GM21390 (cell line): ENCODE data around the gene FOXG1.

Experiments
- ATAC-seq: cut with Tn5 transposase; IDR thresholded peaks from one replicate; pipeline ENCODE4 v1.9.1; 2021; ENCODE audit not compliant: unreplicated experiment

The FOXG1 gene

DNA sequence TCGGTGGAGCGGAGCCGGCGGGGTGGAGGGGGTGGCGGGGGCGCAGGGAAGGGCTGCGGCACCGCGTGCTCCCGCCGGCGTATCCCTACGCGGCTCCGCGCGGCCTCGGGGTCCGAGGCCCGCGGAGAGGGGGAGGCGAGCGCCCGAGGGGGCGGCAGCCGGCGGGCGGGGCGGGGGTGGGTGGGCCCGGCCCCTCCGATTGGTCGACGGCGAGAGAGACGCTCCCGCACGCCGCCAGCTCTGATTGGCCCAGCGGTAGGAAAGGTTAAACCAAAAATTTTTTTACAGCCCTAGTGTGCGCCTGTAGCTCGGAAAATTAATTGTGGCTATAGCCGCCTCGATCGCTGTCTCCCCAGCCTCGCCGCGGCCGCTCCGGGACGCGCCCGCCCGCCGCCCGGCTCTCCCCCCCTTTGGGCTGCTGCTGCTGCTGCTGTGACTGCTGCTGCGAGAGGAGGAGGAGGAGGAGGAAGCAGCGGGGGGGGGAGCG, at the start of gene FOXG1:
FOXG1 (plus strand) TSS at position 319 of the 487 bp plus-strand sequence. CDS start 493 bp downstream, outside the sequence.
- ATAC-seq: no peak

DNA sequence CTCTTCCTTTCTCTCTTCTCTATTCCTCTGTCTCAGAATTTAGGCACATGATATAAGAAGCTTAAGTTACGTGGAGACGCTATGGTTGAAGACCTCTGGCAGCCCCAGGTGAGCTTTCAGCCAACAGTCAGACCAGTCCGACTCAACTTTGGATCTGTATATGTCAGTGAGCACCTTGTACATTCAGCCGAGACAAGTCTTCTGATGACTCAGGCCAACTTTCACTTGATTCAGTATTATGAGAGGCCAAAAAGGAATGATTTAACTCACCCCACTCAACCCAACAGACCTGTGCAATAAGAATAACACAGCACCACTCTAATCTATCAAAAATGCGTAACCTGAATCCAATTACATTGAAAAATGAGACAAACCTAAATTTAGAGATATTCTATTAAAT, 47.5 kb upstream of the FOXG1 start:
- ATAC-seq: no peak

DNA sequence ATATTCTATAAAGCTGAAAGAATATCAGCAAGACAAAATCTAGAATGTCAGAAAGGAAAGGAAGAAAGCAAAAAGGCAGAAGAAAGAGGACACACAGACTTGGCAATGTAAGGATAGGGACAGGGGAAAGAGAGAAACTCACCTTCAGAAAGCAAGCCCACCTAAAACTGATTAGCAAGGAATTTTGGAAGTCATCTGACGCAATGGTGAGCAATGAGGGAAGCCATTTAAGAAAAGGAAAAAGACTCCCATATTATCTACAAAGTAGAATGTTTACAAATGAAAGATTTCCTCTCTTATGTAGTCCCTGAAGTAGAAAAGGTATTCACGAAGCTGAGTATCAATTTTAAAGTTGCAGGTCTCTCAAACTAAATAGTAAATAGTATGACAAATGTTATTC, 35.2 kb upstream of the FOXG1 start:
- no peak for ATAC-seq

DNA sequence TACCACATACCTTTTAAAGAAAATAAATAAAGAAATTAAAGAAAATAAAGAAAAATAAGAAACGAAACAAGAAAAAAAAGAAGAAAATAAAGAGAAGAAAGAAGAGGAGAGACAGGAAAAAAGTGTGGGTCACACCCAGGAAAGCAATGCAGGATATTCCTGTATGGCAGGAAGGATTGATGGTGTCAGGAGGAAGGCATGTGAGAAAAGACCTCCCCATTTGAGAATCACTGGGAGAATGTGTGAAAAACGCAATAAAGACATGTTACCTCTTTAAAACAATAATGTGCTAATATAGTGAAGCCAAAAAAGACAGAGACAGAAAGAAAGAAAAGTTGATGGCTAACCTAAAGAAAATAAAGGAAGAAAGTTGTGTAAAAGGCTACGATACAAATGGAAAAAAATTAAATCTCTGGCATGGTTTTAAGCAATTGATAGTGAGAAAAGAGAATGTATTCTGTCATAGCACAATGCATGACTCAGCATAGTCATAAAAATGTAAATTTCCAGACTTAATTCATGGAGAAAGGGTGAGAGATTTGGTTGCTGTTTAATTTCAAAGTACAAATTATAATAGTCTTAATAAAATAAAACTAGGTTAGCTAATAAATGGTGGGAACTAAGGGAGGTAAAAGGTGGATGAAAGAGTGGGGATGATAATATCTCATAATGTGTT, 24.3 kb upstream of the FOXG1 start:
- no peak for ATAC-seq

DNA sequence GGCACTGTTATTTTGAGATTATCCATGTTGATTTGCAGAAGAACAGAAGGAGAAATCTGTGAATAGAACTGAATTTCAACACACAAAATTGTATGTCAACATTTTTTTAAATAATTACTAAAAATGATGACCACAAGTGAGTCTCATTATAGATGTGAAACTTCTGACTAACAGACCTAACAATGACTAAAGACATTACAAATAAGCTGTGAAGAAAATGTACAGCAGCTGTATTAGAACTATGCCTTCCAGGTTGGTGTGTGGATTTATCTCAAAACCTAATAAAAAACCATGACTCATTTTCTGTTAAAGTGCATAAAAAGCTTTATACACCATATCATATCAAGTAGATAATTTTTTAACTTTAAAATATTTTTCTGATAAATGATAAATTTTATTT, 22.5 kb upstream of the FOXG1 start:
- ATAC-seq: no peak

DNA sequence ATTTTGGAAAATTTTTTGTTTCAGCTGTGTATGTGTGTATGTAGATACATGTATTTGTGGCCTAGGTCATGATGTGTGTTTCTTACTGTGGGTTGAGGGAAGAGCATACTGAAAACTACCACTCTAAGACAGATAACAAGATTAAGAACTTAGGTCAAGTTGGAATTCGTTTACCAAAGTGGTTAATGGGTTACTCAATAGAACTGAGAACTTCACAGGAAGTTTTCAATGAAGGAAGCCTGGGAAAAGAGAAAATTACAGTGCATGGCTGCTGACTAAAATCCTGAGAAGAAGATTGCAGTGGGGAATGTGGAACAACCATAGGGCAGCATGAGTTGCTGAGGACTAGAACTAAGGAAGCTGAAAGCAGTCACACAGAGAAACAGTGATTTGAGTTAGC, 21.4 kb upstream of the FOXG1 start:
- ATAC-seq: no peak

DNA sequence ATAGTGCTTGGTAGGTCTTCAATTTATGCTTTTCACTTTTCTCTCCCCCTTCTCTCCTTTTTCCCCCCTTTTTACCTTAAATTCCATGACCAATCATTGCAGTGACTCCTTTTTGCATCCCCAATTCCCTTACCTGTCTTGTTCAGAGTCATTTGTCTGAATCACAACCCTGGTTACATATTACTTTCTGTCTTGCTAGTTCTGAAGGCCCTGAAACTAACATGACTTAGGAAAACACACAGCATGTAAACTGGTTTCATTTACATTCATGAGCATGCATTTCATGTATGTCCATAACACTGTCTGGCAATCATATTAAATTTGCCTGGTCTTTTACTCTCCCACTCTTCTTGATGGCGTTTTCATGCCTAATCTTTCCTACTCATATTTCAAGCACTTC, 20.3 kb upstream of the FOXG1 start:
- ATAC-seq: no peak

DNA sequence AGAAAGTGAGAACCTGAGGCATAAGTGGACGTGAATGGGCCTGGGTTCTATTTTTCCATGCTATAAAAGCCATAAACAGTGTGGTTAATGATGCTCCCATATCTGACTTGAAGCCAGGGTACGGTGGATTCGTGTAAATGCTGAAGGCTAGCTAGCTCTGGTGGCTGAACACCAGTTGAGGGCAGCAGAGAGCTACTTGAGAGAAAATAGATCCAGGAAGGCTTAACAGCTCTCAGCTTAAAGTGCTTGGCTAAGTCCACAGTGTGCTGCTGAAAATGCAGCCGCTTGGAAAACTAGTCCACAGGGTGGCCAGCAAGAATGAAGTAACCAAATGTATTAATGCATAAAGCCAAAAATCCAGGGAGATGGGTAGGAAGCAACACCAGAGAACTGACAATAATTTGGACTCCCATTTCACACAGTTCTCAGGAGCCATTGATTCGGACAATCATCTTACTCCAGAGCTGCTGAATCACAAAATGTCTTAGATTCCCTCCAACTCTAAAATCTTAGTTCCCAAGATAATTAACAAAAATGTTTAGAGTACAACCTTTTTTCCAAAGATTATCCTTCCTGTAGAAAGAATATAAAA, 15.0 kb upstream of the FOXG1 start:
- ATAC-seq: peak; percentile 65

DNA sequence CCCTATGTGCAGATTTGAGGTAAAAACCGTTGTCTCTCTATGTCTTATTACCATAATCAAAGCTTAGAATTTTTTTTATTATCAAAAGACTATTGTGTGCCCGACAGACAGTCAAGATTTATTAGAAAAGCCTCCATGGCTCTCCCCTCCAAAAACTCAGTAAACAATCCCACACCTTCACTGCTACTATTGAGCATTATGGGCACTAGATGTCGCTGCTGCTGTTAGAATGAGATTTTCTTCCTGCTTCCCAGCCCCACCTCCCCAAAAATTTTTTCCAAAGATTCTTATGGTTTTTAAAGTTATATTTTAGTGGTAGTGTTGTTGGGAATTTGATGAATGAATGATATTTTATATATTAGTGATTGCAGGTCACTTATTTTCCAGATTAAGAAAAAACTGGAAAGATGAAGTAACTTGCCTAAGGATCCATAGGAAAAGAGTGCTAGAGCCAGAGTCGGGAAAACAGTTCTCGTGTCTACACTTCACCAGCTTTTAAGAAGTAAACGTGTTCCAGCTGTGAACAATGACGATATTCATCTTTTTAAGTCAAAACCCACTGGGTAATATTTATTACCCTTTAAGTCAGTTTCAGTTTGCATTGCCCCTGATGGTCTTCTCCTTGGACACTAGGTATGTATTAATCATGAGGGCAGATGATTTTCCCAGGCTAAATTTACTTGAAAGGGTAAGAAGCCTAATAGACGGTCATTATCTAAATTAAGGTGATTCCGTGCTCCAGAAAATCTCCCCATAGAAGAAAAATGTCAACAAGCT, 12.2 kb upstream of the FOXG1 start:
- ATAC-seq: no peak

DNA sequence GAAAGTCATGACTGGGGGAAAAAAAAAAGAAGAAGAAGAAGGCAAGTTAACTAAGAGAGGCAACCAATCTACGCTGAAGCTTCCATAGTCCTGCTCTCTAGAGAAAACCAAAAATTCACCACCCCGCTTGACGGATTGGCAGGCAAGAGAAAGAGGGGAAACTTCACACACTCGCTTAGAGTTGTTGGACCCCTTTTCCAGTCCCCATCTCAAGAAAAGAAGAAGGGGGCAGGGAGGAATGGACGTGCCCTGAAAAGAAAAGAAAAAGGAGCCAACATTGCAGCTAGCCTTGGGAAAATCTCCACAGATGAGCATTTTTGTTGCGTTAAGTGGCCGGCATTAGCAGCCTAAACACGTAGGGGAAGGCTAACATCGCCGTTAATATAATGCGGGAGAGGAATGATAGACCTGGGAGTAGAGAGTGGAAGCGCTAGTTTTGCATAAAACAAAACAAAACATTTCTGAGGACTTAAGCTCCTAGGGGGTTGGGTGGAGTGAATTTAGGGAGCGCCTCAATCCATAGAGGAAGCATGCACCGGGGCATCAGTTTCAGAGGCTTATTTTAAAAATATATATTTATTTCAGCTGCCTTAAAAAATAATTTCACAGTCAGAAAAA, 11.3 kb upstream of the FOXG1 start:
- ATAC-seq: no peak

DNA sequence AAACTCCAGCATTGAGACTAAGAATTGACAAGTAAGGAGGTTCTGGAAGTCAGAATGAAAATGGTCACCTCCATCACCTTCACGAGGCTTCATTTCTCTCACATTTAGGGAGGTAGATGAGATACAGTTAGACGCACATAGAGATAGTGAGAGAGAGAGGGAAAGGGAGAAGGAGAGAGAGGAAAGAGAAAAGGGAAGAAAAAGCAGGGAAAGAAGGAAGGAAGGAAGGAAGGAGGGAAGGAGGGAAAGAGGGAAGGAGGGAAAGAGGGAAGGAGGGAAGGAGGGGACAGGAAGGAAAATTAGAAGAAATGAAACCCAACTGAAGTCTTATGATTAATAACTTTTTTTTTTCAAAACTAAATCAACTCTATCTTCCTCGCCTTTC, 10.7 kb upstream of the FOXG1 start:
- ATAC-seq: no peak

DNA sequence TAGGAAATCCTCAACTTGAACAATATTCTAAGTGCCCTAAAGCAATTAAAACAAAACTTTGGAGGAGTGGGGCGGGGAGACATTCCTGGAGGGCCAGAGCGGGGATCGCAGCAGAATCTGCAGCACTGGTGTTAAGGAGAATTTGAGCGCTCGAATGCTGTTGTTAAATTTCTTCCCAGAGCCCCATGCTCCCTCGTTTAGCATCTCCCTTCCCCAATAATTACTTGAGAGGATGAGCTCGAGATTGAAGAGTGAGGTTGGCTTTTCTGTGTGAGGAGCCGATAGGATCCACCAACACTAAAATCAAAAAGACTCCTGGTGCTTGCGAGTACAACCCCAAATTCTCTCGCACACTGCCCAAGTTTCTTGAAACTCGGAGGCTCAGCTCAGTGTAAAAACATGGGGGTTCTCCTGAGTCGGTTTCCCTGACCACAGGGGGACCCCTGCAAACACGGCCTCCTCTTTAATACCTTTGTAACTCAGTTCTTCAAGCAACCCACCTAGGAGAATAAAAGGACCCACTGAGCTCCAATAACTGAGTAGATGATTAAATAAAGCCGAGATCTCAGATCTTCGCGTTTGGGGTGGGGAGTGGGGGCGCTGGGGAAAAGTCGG, 10.2 kb upstream of the FOXG1 start:
- no peak for ATAC-seq

DNA sequence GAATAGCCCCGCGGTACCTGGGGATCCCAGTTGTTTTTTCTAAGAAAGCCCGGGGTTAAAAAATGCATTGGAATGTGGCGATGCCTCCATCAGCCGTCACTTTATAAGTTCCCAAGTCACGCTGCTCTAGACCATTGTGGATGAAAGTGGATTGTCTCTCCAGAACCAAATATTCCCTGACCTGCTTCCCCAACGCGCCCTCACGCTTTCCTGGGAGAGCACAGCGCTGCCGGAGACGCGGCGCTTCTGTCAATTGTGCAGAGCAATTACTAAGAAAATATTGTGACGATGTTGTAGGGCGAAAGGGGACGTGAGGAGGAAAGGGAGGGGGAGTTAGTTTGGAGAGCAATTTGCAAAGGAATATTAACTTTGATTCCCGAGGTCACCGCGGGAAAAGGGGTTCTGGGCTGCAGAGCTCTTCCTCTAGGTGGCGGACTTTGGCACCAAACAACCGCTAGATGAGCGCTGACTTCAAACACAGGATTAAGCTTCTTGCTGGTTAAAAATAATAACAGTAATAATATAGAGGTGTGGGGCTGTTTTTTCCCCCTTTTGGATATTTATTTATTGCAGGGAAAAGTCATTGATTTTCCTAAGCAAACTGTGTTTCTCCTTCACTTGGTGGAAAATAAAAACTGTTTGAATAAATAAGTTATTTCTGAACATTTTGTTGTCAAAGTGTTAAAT, 9.6 kb upstream of the FOXG1 start:
- ATAC-seq: no peak

DNA sequence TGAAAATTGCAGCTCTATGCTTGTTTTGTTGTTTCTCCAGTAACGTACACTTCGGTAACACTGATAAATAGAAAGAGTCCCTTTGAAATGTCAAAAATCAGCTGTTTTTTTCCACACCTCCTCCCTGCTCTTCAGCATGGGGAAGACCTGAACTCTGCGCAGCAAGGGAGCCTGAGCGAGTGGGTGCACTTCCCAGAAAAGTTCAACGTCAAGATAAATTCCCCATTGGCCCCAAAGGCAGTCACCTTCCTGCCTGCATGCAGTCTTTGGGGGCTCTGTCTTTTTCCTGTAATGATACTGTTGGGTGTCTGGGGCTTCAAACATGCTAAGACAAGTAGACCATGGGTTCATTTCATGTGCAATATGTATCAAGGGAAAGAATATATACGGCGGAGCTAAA, 8.8 kb upstream of the FOXG1 start:
- ATAC-seq: no peak

DNA sequence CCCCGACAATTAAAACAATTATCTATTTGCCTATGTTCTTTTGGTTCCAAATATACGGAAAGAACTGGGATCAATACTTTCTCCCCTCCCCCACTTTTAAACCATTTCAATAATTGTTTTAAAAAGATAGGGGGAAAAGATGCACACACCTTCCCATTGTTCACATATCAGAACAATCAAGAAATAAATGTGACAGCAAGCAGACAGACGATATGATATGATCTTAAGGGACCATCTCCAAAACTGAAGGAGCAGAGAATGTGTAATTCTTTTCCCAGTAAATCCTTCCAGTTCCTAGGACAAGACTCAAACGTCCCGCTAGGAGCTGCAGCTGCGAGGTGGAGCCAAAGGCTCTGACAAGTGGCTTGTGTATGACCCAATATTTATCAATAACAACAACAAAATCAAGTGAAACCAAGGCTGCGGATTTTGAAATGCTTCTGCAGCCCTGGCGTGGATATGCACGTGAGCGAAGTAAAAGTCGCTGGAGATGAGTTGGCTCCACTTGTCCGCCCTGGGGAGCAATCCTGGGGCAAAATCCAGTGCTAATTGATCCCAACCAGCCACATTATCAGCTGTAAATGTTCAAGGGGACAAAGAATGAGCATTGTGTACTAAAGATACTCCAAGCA, 8.2 kb upstream of the FOXG1 start:
- ATAC-seq: no peak

DNA sequence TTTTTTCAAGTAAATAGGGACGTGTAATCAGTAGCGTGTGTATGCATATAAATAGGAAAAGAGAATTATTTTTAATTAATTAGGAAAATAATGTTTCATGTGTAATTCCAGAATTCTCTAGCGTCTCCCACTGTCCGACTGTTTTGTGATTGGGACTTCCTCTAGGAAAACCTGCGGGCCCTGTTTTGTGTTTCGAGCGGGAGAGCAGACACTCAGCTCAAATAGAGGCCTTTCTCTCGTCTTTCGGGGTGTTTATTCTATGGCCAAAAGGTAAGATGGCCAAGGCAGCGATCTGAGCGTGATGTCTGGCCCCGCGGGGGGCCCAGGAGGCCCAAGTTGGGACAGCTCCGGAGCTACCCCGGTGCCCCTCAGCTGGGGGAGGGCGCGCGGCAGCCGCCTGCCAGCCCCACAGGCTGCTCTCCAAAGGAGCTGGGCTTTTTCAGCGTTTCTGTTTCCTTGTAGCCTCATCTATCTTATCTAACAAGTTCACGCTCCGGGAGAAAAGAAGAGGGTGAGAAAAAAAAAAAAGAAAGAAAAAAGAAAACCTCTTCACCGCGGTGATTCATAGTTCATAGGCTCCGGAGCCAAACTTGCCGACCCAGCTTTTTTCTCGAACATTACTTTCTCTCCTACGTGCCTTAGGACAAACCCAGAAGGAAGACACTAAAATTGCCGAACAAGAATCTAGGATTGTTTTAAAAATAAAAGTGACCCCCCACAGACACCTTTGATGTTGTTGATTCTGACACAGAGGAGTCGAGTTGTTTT, 7.5 kb upstream of the FOXG1 start:
- ATAC-seq: no peak

DNA sequence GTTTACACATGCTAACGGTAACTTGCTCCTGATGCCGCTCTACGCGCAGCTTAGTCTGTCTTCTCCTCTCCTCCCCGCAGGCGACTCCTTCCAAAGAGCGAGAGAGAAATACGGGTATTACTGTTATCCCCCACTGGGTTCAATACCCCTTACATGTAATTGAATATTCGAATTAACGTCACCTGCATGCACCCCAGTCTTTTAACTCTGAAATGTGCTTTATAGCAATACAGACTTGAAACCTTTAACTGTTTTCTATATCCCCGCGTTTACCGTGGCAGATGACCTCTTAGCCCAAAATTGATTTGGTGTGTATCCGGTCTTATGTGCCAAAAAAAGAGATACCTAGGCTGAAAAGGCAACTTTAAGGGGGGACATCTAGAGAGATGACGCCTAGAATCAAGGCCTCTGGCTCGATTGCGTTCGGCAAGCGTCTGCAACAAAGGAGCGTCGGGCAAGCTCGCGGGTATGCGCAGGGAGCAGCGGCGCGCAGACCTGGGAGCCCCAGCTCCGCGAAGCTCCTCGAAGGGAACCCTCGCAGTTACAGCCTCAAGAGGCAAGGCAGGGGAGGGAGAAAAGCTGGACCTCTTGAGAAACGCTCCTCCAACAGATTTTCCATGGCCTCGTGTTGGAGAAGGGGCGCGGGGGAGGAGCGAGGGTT, 6.8 kb upstream of the FOXG1 start:
- no peak for ATAC-seq

DNA sequence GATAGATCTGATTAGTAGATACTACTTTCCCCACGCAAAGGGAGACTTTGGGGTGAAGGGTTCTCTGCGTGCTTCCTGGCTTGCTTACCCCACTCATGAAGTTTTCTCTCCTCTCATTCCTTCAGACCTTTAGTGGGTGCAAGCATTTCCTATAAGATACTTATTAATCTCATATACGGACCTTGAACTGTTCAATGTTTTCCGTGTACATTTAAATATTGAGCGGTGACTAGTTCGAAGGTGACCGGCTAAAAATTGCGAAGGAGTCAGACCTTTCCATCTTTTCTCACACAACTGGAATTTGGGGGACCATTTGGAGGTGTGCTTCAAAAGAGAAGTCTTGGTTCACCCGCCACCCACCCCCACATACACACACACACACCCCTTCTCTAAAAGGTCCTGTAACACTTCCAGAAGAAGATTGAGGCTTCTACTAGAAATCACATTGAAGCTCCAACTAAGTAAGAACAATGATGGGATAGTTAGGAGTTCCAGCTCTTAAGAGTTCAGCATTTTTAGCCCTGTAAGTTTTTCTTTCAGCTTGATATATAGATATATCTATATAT, 6.1 kb upstream of the FOXG1 start:
- no peak for ATAC-seq
